Measurements from ENCODE around the gene ERGIC1. TPM values are rescaled to one million over a fixed set of nuclear protein-coding genes. Genes with fewer than 3 reads are reported as not detected.

ERGIC1 gene
- total and polyA plus RNA-seq, 2 of the 8 experiments (the other 6 are each of a cell fraction or from before 2014, with no cell fraction given) = 95.3 to 106 TPM

DNA sequence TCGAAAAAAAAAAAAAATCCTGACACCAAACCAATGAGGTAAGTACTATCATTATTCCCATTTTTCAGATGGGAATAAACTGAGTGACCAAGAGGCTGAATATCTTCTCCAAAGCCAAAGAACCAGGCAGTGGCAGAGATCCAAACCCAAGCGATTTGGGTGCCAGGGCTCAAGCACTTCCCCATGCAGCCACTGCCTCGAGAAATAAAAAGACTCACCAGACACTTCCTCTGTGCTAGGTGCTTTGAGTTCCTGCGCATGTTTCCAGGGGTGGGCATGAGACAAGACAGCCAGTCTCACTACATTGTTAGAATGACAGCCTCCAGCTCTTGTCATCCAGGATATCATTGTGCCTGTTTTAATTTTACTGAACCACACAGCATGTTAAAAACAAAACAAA, 122.9 kb downstream of the ERGIC1 start (continued):
- TF ChIP-seq, protein P1, sequence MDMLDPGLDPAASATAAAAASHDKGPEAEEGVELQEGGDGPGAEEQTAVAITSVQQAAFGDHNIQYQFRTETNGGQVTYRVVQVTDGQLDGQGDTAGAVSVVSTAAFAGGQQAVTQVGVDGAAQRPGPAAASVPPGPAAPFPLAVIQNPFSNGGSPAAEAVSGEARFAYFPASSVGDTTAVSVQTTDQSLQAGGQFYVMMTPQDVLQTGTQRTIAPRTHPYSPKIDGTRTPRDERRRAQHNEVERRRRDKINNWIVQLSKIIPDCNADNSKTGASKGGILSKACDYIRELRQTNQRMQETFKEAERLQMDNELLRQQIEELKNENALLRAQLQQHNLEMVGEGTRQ (IDR thresholded peaks at IDR 0.05; ENCODE audit: low read length) = no peak
- TF ChIP-seq, protein P2, sequence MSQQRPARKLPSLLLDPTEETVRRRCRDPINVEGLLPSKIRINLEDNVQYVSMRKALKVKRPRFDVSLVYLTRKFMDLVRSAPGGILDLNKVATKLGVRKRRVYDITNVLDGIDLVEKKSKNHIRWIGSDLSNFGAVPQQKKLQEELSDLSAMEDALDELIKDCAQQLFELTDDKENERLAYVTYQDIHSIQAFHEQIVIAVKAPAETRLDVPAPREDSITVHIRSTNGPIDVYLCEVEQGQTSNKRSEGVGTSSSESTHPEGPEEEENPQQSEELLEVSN (IDR thresholded peaks at IDR 0.05) = no peak
- no peak for TF ChIP-seq SUZ12 (IDR thresholded peaks at IDR 0.05; ENCODE audit: low read length)
- TF ChIP-seq SRF (IDR thresholded peaks at IDR 0.05; ENCODE audit: low read depth, low read length) = no peak
- no peak for TF ChIP-seq HDAC6 (IDR thresholded peaks at IDR 0.05; ENCODE audit: low read depth, low read length)
